Lung (tissue), 12 donors: ENCODE measurements around the gene SLC35F4. TPM values are rescaled to one million over a fixed set of nuclear protein-coding genes. Genes with fewer than 3 reads are reported as not detected.

ENCODE experiments used
- ATAC-seq: fragments of 200-7000 bp; cut with Tn5 transposase; one replicate; pipeline ENCODE4 v1.9.1; 2020; ENCODE audit warnings: moderate number of reproducible peaks; ENCODE audit not compliant: insufficient read depth, low FRiP score
- DNase-seq, 3 donors: peaks; one replicate each; pipeline ENCODE4 v3.0.0-alpha.2; 2013 to 2017
- H3K27ac ChIP-seq, 2 donors: one replicate each; pipeline ENCODE4 v1.5.1; 2013; ENCODE audit warnings: mild to moderate bottlenecking in 2 of 2, moderate library complexity in 2 of 2, control low read depth in 1 of 2, inconsistent platforms in 1 of 2, low read depth in 1 of 2, low read length in 1 of 2
- H3K27me3 ChIP-seq, 3 donors: one replicate each; pipeline ENCODE4 v1.5.1; 2013; ENCODE audit warnings: low read length in 2 of 3; ENCODE audit not compliant: control insufficient read depth in 3 of 3, insufficient read depth in 3 of 3
- H3K36me3 ChIP-seq, 4 donors: one replicate each; pipeline ENCODE4 v1.5.1; 2013; ENCODE audit warnings: low read length in 4 of 4, mild to moderate bottlenecking in 1 of 4, moderate library complexity in 1 of 4; ENCODE audit not compliant: control insufficient read depth in 4 of 4, insufficient read depth in 4 of 4
- H3K4me1 ChIP-seq, 5 donors: one replicate each; pipeline ENCODE4 v1.5.1; 2013; ENCODE audit warnings: low read length in 5 of 5, mild to moderate bottlenecking in 2 of 5, moderate library complexity in 1 of 5; ENCODE audit not compliant: control insufficient read depth in 5 of 5, insufficient read depth in 5 of 5
- H3K4me3 ChIP-seq: one replicate; pipeline ENCODE4 v1.5.1; 2013; ENCODE audit warnings: mild to moderate bottlenecking, control low read depth, moderate library complexity
- H3K9ac ChIP-seq, 2 donors: one replicate each; pipeline ENCODE4 v1.5.1; 2013; ENCODE audit warnings: low read length in 2 of 2, control low read depth in 1 of 2; ENCODE audit not compliant: insufficient read depth in 1 of 2
- H3K9me3 ChIP-seq, 4 donors: one replicate each; pipeline ENCODE4 v1.5.1; 2013; ENCODE audit warnings: low read length in 3 of 4, mild to moderate bottlenecking in 1 of 4, moderate library complexity in 1 of 4; ENCODE audit not compliant: control insufficient read depth in 4 of 4, insufficient read depth in 3 of 4
- CTCF ChIP-seq: IDR thresholded peaks from 2 replicates; pipeline ENCODE4 v1.5.1; 2012; ENCODE audit warnings: mild to moderate bottlenecking; ENCODE audit errors: control extremely low read depth, extremely low read depth
- WGBS, 2 donors: extraction: QIAGEN DNeasy Blood & Tissue Kit; methylation state at CpG; one replicate each; pipeline ENCODE4 v1.1.7; 2013; 5-methylcytosine and 5-hydroxymethylcytosine counted together
- polyA plus RNA-seq, 2 donors: library from polyadenylated mRNA; stranded (reverse); fragments of 200-250 nt; gene quantifications; one replicate each; pipeline ENCODE4 v1.2.1, GENCODE V29; 2013
- total RNA-seq, 2 donors: library from RNA; depleted of rRNA in 1 of 2; stranded (reverse); fragments of >200 nt in 1 of 2; gene quantifications; one replicate each; pipeline ENCODE4 v1.2.1, GENCODE V29; 2014 to 2021
- donor health status: control.
- donor health status: control.
- donor health status: Bipolar disorder and iron deficiency.
- donor health status: healthy.
- donor health status: DM: yes; HTN: yes; CAD: no.

SLC35F4 gene
- total and polyA plus RNA-seq, 4 donors: not detected

- no peak overlapping the region for H3K9ac ChIP-seq
Measured at GRCh38 chr14:57884175-57884574, 18.3 kb upstream of the SLC35F4 start.

DNA sequence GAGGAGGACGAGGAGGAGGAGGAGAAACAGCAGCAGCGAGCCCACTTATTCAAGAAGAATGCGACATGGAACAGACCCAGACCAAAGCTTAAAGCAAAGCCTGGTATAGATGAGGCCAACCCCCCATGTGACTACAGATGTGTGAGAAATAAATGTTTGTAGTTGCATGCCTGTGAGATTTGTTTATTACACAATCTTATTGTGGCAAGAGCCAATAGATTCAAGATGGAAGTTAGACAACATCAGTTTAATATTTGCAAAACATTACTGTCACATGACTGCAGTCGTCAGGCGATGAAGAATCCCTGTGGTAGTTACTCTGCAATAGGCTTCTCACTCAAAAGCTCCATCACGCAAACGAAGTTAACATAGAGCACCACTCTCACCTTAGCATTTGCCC lies 17.2 kb upstream of the SLC35F4 start:
- Histone ChIP-seq H3K27me3 (peaks cover 0 to 3% (median 0%) of the 10 kb centered on the region in 3 donors), H3K9me3 (peaks cover 0 to 3% (median 0%) of the 10 kb centered on the region in 4 donors), H3K9ac (no peak overlapping the region), H3K36me3 (no peaks in the 10 kb centered on the region), H3K4me3 (no peak overlapping the region), H3K27ac (no peak overlapping the region), H3K4me1 (no peaks in the 10 kb centered on the region)
- 77 to 84% methylated on average over 7 of the region's 7 CpGs for WGBS, 2 donors
- ATAC-seq (no peak), DNase-seq (no peak)
- TF ChIP-seq CTCF: no peak

More at GRCh38 chr14:57884175-57884574, 18.3 kb upstream of the SLC35F4 start:
- Histone ChIP-seq H3K27ac (no peak overlapping the region), H3K4me3 (no peak overlapping the region), H3K4me1 (peaks cover 0 to 2% (median 0%) of the 10 kb centered on the region in 5 donors), H3K27me3 (peaks cover 0 to 3% (median 0%) of the 10 kb centered on the region in 3 donors), H3K36me3 (no peaks in the 10 kb centered on the region), H3K9me3 (peaks cover 0 to 2% (median 0%) of the 10 kb centered on the region in 4 donors)
- DNase-seq: no peak
- WGBS, 2 donors: 70 to 78% methylated on average over 3 of the region's 3 CpGs
- no peak for ATAC-seq
- no peak for TF ChIP-seq CTCF

DNA sequence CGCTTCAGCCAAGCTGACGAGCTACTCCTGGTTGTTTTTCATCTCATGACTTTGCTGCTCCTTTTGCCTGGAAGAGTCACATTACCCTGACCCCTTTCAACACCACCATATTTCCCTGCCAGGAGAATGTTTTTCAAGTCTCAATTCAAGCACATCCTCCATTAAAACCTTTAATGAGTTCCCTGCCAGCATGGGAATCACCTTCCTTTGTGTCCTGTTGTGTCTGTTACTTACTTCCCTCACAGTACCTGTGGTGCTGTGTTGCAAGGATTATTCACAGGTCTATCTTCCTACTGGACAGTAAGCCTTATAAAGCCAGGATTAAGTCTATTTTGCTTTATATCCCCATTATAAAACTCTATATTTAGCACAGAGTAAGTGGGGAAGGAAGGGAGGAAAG lies 13.6 kb upstream of the SLC35F4 start:
- DNase-seq (no peak), ATAC-seq (no peak)
- 48 to 75% methylated on average over 2 of the region's 2 CpGs for WGBS, 2 donors
- Histone ChIP-seq H3K27ac (no peak overlapping the region), H3K9me3 (peaks cover 0 to 3% (median 0%) of the 10 kb centered on the region in 4 donors), H3K4me1 (no peaks in the 10 kb centered on the region), H3K9ac (no peak overlapping the region), H3K4me3 (no peak overlapping the region), H3K27me3 (peaks cover 0 to 3% (median 0%) of the 10 kb centered on the region in 3 donors), H3K36me3 (no peaks in the 10 kb centered on the region)
- no peak for TF ChIP-seq CTCF

GRCh38 chr14:57875985-57876384 lies 10.1 kb upstream of the SLC35F4 start:
- Histone ChIP-seq H3K27me3 (no peaks in the 10 kb centered on the region), H3K36me3 (no peaks in the 10 kb centered on the region), H3K4me3 (no peak overlapping the region), H3K27ac (no peak overlapping the region), H3K9me3 (peaks cover 0 to 3% (median 0%) of the 10 kb centered on the region in 4 donors), H3K9ac (no peak overlapping the region), H3K4me1 (no peaks in the 10 kb centered on the region)
- no peak for TF ChIP-seq CTCF
- no peak for DNase-seq
- 71 to 82% methylated on average over 2 of the region's 2 CpGs for WGBS, 2 donors
- no peak for ATAC-seq
